Activated naive CD4-positive, alpha-beta T cell treated with anti-CD3 and anti-CD28 coated beads, Interleukin-2, amount 50 U/mL, for 16 hours (primary cell): ENCODE data around the gene FLAD1.
A peak's percentile ranks its signal among the peaks of the same experiment; 100 is the strongest.

Experiments
- DNase-seq: peaks from one replicate; pipeline ENCODE4 v3.0.0-alpha.2; 2020

Gene FLAD1

GRCh38 chr1:154952664-154953063 lies 30.5 kb upstream of the FLAD1 start:
- no peak for DNase-seq

GRCh38 chr1:154953611-154954038 lies 29.5 kb upstream of the FLAD1 start:
- DNase-seq: no peak

- no peak for DNase-seq
These were observed 28.6 kb upstream of the FLAD1 start for GRCh38 chr1:154954541-154954940.

- DNase-seq: peak; percentile 59
These were observed 28.0 kb upstream of the FLAD1 start for GRCh38 chr1:154955039-154955717.

- DNase-seq: peak; percentile 76
These were observed 27.2 kb upstream of the FLAD1 start, which contains the start of gene PBXIP1 for GRCh38 chr1:154955718-154956543. Gene PBXIP1 (minus strand): TSS chr1:154956099. CDS start chr1:154953721, 2,378 bp downstream.

GRCh38 chr1:154956544-154956941 lies 26.6 kb upstream of the FLAD1 start:
- no peak for DNase-seq

- DNase-seq: no peak
These were observed 26.0 kb upstream of the FLAD1 start for GRCh38 chr1:154957091-154957657.

GRCh38 chr1:154958036-154958435 lies 25.1 kb upstream of the FLAD1 start:
- no peak for DNase-seq

- DNase-seq: no peak
These were observed 24.3 kb upstream of the FLAD1 start for GRCh38 chr1:154958681-154959425.

GRCh38 chr1:154959426-154959780 lies 23.7 kb upstream of the FLAD1 start:
- no peak for DNase-seq

GRCh38 chr1:154960446-154961136 lies 22.6 kb upstream of the FLAD1 start:
- DNase-seq: no peak

GRCh38 chr1:154961207-154962155 lies 21.7 kb upstream of the FLAD1 start, which contains the start of gene PYGO2:
Gene PYGO2 (minus strand): TSS chr1:154961782. CDS start chr1:154961576, 206 bp downstream.
- peak; percentile 83 for DNase-seq

- DNase-seq: peak; percentile 29
These were observed 20.9 kb upstream of the FLAD1 start for GRCh38 chr1:154962156-154962749.

- DNase-seq: no peak
These were observed 20.3 kb upstream of the FLAD1 start for GRCh38 chr1:154962795-154963330.

GRCh38 chr1:154963643-154964042 lies 19.5 kb upstream of the FLAD1 start:
- no peak for DNase-seq

- DNase-seq: no peak
These were observed 18.8 kb upstream of the FLAD1 start for GRCh38 chr1:154964359-154964758.

GRCh38 chr1:154966111-154966510 lies 17.0 kb upstream of the FLAD1 start:
- DNase-seq: no peak

- DNase-seq: no peak
These were observed 15.7 kb upstream of the FLAD1 start for GRCh38 chr1:154967331-154967950.

- no peak for DNase-seq
These were observed 14.4 kb upstream of the FLAD1 start for GRCh38 chr1:154968731-154969130.

- DNase-seq: no peak
These were observed 13.9 kb upstream of the FLAD1 start for GRCh38 chr1:154969246-154969645.
